Renal pelvis (tissue), 4 donors: ENCODE results near the gene NPAS3. TPM values are rescaled to one million over a fixed set of nuclear protein-coding genes. Genes with fewer than 3 reads are reported as not detected.

ENCODE experiments used
- DNase-seq: peaks from one replicate; pipeline ENCODE4 v3.0.0-alpha.2; 2013
- polyA plus RNA-seq, 3 donors: library from polyadenylated mRNA; unstranded; fragments of 120-200 nt; gene quantifications; one replicate each; pipeline ENCODE4 v1.2.1, GENCODE V29; 2013; ENCODE audit not compliant: insufficient read length in 3 of 3

NPAS3 gene
- polyA plus RNA-seq, 3 donors: 8.7 to 9.6 (median 9.0) TPM

DNA sequence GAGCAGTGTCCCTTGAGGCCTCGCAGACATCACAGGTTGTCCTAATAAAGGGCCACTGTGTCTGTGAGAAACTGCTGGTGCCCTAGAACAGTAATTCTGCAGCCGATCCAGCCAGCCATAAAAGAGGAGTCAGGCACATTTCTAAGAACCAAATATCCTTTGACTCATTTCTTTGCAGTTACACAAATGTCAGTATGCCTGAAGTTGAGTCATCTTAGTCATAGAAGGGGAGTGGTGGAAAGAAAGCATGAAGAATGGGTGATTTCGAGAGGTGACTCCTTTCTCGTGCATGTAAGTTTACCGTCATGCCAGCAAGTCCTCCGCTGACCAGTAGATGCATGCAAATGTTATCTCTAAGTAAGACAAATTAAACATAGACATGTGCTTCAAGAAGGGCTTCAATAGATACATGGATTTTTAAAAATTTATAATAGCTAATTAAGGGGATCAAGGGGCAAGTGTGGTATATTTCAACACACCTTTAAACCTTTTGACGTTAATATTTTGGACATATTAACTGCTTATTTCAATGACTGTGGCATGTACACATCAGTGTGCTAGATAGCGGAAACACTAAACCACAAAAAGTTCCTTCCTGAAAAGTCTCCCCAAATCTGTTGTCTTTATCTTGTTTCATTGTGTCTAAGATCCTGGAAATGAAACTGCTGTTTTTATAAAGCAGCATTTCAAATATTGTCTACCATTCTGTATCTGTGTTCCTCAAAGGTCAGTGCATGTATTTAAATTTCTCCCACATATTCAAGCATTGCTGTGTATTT lies 497.4 kb downstream of the NPAS3 start:
- no peak for DNase-seq

DNA sequence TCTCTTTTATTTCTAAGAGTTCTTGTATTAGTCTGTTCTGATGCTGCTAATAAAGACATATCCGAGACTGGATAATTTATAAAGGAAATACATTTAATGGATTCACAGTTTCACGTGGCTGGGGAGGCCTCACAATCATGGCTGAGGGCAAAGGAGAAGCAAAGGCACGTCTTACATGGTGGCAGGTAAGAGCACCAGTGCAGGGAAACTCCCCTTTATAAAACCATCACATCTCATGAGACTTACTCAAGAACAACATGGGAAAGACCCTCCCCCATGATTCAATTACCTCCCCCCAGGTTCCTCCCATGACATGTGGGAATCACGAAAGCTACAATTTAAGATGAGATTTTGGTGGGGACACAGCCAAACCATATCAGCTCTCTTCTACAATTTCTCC lies 503.0 kb downstream of the NPAS3 start:
- DNase-seq: no peak

DNA sequence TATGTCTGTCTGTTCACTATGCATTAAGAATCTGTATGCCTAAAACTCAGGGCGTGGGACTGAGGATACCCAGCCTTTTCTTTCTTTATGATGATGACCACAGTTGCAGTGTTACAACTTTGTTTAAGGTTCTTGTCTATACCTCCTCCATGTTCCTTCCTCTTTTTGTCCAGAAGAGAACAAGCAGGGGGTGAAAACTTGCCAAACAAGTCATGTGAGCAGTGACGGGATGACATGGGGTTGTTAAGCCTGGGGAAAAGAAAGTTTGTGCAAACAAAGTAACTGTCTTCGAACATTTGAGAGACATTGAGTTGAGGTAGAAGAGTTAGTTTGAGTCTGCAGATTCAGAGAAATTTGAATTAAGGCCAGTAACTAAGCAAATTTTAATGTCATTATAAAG lies 505.5 kb downstream of the NPAS3 start:
- no peak for DNase-seq

DNA sequence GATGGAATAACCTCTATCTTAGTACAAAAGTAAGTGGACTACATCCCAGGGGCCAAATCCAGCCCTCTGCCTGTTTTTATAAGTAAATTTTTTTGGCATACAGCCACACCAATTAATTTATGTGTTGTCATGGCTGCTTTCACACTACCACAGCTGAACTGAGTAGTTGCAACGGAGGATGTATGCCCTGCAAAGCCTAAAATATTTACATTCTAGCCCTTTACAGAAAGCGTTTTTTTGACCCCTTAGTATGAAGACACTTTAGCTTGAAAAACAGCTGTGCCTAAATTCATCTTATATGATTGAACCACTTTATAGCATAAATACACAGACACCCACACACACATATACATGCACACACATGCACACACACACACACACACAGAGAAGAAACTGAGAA lies 510.6 kb downstream of the NPAS3 start:
- no peak for DNase-seq

DNA sequence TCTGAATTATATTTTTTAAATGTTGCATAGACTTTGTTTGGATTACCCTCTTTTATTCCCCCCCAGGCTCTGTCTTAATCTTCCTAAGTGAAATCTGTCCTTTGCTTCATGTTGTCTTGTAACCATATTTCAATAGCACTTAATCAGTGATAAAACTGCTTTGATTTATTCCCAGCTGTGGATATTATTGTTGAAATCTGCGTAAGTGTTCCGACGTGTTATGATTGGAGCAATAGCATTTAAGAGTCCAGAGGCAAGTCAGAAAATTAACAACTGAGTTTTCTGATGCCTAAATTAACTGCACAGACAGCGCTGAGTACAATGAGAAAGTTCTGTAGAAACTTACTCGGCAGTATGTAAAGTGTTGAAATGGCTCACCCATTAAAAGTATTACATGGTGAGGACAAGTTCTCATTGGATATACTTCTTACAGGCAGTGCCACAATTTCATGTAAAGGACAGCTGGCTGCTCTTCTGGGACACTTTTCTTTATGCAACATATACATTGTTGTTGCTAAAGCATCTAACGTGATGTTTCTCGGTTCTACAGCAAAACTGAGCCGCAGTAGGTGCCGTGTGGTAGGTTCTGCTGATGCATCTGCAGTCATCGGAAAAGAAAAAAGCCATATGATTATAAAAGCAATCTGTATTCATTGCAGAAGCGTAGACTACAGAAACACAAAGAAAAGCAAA lies 511.2 kb downstream of the NPAS3 start:
- no peak for DNase-seq

DNA sequence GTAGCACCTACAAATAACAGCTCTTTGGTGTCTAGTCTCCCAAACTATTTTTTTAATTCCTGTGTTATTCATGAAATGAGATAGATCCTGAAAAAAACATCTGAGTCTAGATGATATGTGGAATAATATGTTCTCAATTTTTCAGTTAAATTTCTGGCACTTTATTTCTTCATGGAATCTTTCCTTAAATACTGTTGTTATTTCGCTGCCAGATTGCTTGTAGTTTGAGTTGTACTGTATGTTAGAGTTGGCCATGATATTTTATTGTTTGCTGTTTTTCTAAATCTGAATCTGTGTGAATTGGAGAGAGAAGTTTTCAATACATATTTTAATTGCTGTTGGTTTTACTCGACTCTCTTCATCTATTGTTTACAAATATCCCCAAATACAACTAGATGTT lies 511.7 kb downstream of the NPAS3 start:
- DNase-seq: no peak

DNA sequence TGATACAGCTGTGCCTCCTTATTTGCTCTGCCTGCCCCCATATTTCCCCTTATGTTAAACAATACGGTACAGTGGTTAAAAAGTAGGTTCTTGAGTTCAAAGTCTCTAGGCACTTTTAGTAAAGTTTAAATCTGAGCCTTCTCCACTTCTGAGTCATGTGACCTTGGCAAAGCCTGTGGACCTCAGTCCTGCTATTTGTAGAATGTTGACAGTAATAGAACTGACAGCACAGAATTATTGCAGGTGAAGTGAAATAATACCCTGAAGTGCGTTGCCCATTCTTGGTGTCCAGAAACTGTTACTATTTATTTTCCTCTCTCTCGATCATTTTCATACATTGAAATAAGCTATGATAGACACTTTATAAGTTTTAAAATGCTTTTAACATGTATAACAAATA lies 512.5 kb downstream of the NPAS3 start:
- DNase-seq: no peak

DNA sequence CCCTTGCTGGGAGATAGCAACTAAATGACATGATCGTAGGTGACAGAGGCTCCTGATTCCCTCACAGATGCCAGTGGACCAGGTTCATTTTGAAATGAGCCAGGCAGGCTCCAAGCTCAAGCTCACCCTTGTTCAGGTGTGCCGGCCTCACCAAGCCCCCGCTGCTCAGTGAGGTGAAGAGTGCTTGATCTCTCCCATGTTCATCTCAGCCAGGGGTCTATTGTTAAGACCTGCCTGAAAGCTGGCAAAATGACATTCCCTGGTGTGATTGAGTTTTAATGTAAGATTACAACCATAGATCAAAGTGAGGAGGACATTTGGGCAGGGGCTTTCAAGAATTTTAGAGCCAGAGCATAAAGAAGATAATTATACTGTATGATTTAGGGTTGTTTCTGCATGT lies 514.3 kb downstream of the NPAS3 start:
- no peak for DNase-seq

DNA sequence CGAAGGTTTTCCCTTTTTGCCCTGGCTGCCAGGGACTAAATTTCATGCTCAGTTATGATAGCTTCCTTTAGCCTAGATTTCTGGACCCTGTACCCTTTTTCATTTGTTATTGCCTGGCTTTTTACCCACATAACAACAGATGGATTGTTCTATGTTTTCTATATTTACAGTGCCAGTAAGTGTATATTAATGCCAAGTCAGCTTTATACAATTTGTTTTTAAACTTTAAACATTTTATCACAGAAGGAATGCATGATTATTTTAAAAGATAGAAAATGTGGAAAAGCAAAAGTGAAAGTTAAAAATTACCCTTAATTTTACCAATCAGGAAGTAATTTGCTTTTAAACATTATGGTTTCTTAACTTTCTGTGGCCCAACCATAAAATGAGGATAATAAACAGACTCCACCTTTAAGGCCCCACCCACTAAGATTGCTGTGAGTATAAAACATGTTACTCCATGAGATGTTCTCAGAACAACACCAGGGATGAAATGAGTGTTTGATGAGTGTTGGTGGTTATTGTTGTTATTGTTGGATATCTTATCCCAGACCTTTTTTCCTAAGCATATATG lies 515.4 kb downstream of the NPAS3 start:
- DNase-seq: no peak

DNA sequence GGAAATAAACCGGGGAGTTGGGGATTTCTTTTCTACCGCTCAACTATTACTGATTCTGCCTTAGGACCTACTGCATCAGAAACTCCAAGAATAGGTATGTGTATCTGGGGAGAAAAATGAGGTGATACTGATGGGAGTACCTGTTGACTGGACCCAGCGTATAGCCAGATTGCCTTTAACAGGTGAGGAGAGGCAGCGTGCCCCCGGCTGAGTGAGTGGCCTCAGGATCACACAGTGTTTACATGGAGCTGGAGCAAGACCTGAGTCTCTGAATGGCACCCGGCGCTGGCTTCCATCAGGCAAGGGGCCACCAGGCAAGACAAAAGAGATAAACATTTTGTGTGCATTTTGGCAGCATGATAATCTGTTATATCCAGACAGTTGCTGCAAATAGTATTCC lies 516.0 kb downstream of the NPAS3 start:
- no peak for DNase-seq

DNA sequence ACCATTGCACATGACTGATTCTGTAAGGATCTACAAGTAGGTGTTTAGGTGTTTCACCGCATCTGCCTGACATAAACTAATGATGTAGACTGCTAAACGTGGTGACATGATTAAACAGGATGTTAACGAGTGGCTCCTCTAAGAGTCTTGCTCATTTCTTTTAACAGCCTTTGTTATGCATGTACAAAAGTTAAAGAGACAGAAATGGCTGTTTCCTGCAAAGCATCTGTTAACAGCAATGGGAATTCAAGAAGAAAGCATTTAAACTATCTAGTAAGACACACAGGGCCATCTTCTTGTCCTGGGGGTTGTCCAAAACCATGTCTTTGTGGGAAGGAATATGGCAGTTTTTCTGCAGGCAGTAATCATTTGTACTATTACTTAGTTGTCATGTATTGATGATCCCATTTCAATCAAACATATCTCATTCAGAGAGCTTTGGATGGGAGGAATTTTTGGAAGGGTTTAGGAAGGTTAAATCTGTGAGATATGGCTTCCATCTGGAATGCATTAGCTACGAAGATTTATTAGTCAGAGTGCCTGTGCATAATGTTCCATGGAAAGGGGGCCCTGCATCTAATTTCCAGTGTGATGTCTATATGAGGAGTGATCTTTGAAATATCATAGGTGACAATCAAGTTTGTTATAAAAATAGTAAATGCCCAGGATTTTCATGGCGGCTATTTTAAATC lies 517.1 kb downstream of the NPAS3 start:
- DNase-seq: no peak

DNA sequence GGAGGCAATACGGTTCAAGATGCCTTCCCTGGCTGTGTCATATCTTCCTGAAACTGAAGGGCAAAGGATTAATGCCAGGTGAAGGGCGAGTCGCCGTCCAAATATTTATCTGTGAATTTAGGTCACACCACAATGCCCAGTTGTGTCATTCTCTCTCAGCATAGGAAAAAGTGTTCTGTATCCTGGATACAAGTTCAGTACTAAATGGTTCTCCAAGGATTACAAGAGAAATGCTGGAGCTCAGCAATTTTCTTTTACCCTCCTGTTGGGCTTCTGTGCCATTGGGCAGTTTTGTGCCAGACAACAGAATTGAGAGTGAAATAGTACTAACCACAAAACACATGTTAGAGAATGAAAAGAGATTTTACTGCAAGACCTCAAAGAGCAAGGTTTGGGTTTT lies 518.3 kb downstream of the NPAS3 start:
- no peak for DNase-seq

DNA sequence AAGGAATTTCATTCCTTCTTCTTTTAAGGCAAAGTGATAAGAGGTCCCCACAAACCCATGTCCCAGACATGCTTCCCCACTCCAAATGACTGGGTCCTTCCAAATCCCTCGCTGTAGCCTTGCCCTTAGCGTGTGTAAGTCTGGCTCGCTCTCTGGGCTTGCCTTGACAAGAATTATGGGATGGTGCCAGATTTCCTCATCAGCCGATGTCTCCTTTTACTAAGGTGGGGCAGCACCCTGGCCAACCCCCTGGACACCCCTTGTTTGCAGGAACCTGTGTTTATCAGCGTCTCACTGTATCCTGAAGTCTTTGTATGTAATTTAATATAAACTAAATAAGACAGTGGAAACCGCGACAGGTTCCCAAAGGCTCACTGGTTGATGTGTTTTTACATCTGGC lies 518.9 kb downstream of the NPAS3 start:
- DNase-seq: no peak

DNA sequence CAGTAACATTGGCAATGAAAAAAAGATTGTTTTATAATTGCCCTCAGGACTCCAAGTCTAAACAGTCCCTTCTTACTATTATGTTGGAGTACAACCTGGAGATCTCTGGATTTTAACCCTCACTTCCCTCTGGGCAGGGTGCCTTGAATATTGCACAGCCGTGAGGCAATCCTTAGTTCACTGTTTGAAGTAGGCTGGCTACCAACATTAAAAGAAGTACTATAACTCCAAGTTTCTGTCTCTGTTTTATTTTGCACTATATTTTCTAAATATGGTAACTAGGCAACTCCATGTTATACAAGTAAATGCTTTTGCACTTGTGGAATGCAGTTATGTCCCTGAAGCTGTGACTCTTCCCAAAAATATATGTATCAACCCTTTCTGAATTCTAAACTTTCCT lies 521.5 kb downstream of the NPAS3 start:
- no peak for DNase-seq

DNA sequence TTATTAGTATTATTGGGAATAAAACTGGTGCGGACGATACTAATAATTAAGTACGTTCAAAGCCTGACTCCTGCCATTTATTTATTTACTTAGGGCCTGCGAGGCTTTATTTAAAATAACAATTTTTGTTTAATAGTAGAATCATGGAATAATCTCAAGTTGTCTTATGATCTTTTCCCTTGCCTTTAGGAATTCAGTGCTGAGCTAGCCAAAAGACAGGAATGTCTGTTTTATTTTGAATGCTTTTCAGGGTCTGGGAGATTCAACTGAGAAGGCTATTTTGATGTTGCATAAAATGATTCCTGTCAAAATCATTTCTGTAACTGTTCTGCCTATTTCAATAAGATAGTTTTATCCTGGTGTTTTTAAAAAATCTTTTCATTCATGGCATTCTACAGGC lies 522.4 kb downstream of the NPAS3 start:
- DNase-seq: no peak

DNA sequence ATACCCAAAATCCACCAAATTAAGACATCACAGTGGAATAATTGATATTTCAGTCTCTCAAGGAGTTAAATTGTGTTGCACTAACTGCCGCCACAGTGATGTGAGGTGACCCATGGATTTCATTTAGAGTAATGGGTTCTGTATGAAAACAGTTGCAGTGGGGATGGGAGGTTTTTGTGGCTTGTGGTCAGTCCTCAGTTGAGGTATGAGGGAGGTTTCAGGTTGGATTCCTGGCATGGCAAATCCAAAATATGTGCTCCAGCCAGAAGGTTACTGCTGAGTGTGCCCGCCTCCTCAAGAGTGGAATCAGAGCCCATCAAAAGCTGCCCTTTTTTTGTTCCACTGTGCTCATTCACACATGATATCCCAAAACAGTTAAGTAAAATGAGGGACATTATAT lies 525.1 kb downstream of the NPAS3 start:
- DNase-seq: no peak

DNA sequence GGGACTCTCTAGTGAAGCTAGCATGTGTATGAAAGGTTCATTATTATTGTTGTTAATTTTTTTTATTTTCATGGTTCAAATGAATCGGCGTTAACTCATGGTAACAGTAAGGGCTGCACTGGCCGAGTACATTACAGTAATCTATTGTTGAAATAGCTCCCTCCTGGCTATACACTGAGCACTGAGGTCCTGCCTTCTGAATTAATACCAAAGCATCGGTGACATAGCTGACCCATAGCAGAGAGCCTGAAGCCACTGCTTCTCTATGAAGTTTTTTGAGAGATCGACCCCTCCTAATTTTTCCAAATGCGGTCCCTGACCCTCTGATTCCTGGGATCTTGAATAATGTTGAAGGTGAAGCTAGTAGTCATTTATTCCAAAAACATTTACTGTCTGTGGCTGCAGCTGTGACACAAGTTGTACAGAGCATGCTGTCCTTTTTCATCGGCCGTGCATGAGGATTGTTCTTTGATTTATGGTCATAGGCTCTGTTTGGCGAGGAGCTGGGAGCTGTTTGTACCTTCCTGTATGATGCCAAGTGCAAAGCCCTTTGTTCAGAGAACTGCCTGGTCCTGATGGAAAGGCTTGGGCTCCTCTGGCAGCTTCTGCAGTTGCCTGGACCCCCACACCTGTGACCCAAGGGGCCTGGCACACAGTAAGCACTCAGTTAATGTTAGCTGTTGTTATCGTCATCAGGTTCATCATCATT lies 525.7 kb downstream of the NPAS3 start:
- no peak for DNase-seq

DNA sequence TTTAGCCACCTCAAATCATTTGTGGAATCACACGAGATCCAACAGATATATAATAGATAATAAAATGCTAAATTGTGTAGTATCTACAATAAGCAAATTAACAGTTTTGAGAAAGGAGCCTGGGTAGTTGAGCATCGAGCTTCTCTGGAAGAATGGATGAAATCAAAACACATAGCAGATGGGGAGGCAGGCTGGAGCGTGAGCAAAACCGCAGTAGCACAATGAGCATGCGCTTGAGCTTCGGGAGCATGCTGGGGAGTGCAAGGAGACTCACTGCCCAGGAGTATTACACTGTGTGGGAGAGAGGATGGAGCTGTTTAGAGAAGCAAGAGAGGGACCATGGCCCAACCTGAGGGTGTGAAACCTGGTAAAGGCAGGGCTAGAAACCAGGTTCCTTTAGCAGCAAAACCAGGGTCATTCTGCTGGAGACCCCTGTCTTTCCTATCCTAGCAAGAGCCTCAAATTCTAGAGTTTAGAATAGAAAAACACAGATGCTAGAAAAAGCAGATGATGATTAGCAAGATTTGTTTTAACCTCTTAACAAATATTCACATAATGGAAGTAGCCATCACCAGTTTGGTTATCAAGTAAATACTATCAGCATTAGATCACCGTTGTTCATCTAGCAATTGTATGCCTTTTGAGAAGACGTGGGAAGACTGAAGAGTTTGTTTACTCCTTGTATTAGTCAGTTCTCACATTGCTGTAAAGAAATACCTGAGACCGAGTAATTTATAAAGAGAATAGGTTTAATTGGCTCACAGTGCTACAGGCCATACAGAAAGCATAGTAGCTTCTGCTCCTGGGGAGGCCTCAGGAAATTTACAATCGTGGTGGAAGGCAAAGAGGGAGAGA lies 527.4 kb downstream of the NPAS3 start:
- no peak for DNase-seq

DNA sequence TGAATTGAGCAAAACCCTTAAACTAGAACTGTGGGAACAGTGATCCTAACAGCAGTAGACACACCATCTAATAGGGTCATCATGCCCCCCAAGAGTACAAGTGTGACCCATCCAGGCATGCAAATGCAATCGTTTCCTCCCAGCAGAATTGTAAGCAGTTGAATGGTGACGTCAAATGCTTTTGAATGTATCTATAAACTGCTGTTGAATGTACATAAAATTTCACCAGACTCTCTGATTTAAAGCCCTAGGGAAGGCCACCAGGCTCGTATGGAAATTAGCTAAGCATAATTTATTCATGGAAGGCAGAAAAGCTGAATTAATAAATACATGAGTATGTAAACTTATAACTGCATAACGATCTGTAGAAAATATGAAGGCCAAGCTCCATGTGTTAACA lies 529.3 kb downstream of the NPAS3 start:
- DNase-seq: no peak

DNA sequence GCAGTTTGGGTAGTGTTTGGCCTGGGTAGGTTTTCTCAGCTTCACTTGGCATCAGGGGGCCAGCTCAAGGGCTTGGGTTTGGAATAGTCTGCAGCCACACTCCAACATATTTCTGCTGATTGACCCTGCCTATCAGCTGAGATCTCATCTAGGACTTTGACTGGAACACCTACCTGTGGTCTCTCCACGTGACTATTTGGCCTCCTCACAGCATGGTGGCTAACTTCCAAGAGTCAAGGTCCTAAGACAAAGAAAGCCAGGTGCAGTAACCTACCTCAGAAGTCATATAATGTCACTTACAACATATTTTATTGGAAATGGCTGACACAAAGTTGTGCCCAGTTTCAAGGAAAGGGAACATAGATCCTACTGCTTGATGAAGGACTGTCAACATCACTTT lies 531.2 kb downstream of the NPAS3 start:
- DNase-seq: no peak

DNA sequence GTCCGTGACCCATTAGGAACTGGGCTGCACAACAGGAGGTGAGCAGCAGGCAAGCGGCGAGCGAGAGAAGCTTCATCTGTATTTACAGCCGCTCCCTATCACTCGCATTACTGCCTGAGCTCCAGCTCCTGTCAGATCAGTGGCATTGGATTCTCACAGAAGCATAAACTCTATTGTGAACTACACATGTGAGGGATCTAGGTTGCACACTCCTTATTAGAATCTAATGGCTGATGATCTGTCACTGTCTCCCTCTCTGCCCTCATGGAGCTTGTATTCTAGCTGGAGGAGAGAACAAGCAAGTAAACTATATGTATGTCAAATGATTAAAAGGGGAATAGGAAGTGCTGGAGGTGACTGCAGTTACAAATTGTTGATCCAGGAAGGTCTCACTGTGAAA lies 533.1 kb downstream of the NPAS3 start:
- no peak for DNase-seq
